Activated CD4-positive, alpha-beta T cell treated with anti-CD3 and anti-CD28 coated beads, Interleukin-2, Interleukin-4, amounts not matched to agents 100 ng/mL and 50 ng/mL, durations not matched to agents 16 hours and 8 hours (primary cell): ENCODE measurements around the gene LUZP2.

ENCODE experiments used
- DNase-seq: peaks from one replicate; pipeline ENCODE4 v3.0.0-alpha.2; 2020; ENCODE audit warnings: low spot score

Gene LUZP2

DNA sequence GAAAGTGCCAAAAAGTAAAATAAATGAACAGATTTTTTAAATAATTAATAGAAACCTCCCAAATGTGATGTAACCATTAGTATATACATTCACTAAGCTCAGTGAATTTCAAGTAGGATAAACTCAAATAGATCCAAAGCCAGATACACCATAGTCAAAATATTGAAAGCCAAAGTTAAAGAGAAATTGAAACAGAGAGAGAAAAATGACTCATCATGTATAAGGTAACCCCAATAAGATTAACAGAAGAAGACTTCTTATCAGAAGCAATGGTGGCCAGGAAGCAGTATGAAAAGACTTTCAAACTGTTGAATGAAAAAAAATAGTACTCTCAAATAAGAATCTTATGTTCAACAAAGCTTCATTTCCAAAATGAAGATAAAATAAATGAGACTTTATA is 70.5 kb downstream of the LUZP2 start:
- no peak for DNase-seq

DNA sequence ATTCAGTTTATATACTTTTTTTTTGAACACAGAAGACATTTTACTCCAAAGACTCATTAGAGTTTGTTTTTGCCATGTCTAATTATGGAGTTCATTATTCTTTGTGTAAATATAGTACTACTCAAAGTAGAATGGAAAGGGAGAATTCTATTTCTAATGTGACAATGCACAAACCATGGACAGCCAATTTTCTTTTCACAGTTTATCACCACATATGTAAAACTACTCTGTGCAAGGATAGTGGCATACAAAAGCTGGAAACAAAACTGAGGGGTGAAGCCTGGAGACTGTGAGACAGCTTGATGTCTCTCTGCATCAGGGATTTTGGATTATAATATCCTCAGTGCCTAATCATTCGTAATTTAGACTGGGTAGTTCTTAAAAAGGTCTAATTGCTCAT is 75.5 kb downstream of the LUZP2 start:
- DNase-seq: no peak

DNA sequence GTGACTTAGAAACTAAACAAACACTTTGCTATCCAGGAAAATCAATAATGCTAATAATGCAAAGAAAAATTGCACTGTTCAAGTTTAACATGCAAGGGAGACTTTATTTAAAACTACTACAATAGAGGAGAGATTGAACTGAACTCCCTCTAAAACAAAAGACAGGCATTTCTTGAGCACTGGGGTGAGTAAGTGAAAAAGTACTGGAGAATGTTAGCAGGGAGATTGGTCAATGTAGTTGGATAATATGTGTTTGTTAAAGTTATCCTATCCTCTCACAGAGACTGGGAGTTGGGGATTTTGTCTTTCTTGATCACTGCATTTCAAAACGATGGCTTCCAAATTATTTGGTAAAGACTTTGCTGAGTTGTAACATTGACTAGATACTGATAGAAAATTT is 77.6 kb downstream of the LUZP2 start:
- DNase-seq: no peak

DNA sequence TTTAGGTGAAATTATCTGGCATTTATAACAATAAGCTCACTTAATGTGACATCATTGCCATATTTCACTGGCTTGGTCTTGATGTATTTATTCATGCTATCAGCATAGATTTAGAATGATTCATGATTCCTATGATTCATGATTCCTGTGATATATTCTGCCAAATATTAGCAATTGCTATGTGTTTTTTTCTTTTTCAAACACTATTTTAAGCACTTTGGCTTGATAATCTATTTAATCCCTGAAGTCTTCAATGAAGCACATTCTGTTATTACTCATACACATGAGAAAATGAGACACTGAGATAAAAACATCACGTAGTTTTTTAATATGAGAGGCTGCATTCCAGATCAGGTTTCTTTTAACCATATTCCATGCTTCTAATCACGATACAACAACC is 78.5 kb downstream of the LUZP2 start:
- DNase-seq: no peak

DNA sequence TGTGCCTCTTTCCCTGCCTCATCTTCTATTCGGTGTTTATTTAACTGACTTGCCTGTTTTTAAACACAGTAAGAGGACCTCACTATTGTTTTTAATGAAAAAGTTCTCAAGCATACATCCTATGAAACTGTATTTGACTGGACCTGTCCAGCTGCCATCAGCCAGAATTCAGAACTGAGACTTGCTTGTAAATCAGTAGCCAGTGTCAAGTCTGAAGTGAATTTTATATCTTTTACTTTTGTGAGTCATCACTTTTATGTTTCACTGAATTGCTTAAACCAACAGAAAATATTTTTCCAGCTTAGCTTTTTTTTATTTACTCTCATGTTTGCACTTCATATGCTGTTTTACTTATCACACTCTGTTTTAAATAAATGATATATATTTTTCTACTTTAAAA is 88.3 kb downstream of the LUZP2 start:
- no peak for DNase-seq

DNA sequence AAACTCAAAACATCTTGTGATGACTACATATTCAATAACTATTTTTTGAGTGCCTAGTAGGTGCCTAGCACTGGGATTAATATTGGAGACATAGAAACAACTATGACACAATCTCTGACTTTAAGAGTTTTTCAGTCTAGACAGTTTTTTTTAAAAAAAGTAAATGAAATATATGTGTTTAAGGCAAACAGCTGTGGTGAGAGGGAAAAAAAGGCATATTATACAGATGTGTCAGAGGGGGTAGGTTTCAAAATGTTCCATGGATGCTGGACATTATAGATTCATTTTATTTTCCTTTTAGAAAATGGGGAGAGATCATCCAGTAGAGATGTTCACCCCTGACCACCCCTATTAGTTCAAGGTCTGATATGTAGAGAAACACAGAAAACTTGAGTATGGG is 90.8 kb downstream of the LUZP2 start:
- no peak for DNase-seq

DNA sequence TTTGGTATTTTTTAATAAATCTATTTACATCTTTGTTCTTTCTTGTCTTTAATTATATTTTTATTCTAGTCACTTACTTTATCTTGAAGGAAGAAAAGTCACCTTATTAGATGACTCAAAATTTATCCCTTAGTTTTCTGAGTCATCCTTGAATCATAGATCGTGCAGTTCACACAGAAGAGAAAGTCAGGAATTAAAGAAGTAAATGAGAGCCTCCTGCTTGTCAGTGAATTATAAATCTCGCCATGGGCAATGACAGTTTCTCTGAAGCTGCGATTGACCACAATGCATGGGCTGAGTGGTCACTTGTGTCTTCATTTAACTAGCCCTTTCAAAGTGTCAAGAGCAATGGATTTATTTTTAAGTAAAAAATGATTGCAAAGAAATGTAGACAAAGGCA is 91.2 kb downstream of the LUZP2 start:
- DNase-seq: no peak

GRCh38 chr11:24589064-24589463 is 92.2 kb downstream of the LUZP2 start:
- DNase-seq: no peak

DNA sequence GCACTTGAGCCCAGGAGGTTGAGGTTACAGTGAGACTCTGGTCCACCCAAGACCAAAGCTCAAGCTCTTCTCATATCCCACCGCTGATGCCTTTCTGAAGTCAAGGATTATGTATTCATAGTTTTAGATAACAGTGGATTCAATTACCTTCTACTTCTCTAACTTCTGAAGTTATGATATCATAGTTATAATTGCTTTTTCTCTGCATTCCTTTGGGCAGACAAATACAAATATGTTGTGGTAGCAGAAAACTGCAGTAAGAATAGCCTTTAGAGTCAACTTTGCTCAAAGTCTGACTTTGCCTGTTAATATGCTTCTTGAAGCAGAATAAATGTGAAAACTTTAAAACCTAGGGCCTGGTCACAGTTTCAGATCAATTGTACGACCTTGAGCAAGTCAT is 94.4 kb downstream of the LUZP2 start:
- no peak for DNase-seq

DNA sequence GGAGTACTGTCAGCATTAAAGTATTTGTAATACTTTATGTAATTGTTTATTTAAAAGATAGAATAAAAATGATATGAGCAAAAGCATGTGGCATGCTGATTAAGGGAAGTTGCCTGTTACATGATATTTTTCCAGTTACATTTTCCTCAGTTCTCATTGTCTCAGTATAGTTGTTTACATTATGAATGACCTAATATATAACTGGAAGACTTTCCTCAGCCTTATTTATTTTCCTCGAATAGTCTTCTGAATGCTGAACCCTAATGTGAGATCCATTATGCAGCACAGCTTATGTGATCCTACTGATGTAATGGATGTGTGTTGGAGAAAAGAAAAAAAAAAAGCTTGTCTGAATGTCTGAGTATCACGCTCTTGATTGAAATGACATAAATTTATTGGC is 95.5 kb downstream of the LUZP2 start:
- no peak for DNase-seq

DNA sequence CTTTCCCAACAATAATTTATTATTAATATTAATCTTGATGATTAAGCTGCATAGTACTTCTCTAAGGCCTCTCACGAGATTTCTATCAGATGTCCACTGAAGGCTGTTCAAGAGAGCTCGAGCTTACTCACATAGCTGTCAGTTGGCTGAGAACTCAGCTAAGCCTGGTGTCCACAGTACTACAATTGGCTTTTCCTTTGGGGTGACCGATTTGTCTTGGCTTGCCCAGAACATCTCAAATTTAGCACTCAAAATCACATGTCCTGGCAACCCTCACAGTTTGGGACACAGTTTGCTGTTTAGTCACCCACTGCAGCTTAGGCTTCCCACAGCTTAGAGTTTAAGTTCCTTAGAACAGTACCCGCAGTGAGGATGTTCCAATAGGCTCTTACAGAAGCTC is 96.5 kb downstream of the LUZP2 start:
- no peak for DNase-seq

DNA sequence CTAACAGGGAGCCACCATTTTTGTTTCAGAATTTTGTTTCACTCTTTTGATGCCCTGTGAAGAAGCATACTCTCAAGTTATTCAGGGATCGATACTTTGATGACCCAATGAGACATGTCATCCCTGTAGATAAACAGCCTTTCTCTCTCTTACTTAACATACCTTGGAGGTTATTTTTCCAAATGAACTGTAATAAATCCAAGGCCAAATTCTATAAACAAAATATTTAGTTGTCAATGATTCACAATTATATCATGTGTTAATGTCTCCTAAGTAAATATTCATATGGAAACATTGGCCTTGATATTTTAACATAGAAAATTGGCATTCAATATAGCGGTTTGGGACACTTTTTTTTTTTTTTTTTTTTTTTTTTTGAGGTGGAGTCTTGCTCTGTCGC is 97.5 kb downstream of the LUZP2 start:
- no peak for DNase-seq

GRCh38 chr11:24598641-24599040 is 101.8 kb downstream of the LUZP2 start:
- no peak for DNase-seq

GRCh38 chr11:24609192-24610119 is 112.6 kb downstream of the LUZP2 start:
- DNase-seq: no peak

GRCh38 chr11:24615451-24616160 is 118.8 kb downstream of the LUZP2 start:
- DNase-seq: no peak

DNA sequence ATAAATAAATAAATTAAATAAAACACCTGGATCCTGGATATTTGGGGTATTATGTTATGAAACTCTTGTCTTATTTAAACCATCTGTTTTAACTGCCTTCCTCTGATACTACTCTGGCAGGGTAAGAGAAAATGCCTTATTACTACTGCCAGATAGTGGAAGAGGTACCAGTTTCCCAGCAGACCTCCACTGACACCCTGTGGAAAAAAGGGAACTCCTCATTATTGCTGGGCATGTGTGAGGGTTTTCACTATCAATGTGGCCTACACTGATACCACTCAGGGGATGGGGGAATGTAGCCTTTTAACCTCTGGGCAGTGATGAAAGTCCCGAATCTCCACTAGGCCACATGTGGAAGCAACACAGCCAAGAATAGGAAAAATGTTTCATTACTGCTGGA is 121.0 kb downstream of the LUZP2 start:
- DNase-seq: no peak

- no peak for DNase-seq
Observed at GRCh38 chr11:24619900-24620299, 123.0 kb downstream of the LUZP2 start.

DNA sequence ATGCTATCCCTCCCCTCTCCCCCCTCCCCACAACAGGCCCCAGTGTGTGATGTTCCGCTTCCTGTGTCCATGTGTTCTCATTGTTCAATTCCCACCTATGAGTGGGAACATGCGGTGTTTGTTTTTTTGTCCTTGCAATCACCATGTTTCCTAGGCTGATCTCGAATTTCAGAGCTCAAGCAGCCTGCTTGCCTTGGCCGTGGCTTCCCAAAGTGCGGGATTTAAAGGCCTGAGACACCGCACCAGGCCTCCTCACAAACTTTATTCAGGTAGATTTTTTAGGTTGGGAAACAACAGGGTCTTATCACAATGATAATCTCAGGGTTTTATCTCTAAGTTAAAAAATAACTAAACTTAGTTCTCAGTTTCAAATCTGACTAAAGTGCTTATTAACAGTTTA is 125.4 kb downstream of the LUZP2 start:
- DNase-seq: no peak

GRCh38 chr11:24623121-24623520 is 126.3 kb downstream of the LUZP2 start:
- no peak for DNase-seq

DNA sequence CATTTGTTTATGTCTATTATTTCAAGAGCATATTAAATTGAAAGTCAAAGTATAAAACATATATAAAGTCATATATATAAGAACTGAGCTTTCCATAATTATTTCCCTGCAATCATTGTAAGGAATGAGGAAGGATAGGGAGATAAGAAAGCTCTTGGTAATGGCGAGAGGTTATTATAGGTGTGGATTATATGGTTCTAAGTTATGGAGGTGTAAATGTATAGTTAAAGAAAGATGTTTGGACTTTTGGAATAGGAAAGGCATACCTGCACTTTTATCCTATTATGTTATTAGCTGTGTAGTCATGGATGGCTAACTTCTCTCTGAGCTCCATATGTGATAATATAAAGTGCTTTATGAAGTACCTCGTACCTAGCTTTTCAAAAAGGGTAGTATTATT is 127.6 kb downstream of the LUZP2 start:
- no peak for DNase-seq

DNA sequence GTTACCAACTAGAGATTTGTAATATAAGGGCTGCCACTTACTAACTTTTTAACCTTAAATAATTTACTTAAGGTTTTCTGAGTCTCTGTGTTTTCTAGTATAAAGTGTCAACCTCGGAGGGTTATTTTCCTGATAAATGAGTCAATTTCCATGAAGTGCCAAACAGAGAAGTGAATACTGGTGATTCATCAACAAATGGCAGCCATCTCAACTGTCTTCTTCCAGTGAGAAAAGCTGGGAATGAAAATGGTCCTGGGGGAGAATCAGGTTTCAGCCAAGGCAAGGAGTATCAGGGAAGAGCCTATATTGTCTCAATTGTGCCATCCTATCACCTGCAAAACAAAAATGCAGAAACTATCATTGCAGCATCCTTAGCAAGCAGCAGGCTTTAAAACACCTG is 129.1 kb downstream of the LUZP2 start:
- no peak for DNase-seq

- DNase-seq: no peak
Observed at GRCh38 chr11:24628224-24628776, 131.4 kb downstream of the LUZP2 start.

GRCh38 chr11:24634606-24635160 is 137.8 kb downstream of the LUZP2 start:
- DNase-seq: no peak
